Transverse colon (tissue), 4 donors: ENCODE results near the gene HK1. TPM values are rescaled to one million over a fixed set of nuclear protein-coding genes. Genes with fewer than 3 reads are reported as not detected.
"Not testable (repeated sequence)": the region's sequence is repeated elsewhere in the genome, so short reads cannot be mapped to it uniquely, and the experiment has no call there.

Experiments used
- DNase-seq: peaks from one replicate; pipeline ENCODE4 v3.0.0-alpha.2; 2019
- H3K27ac ChIP-seq, 4 donors: fragments of 200-600 bp; sonication (generic); 2 replicates each; pipeline ENCODE4 v1.5.1; 2016 to 2018; ENCODE audit warnings: inconsistent platforms in 4 of 4
- H3K27me3 ChIP-seq: fragments of 200-600 bp; sonication (generic); 2 replicates; pipeline ENCODE4 v1.5.1; 2017; ENCODE audit warnings: inconsistent platforms
- H3K36me3 ChIP-seq, 4 donors: fragments of 200-600 bp; sonication (generic); 2 replicates each; pipeline ENCODE4 v1.5.1; 2017 to 2019; ENCODE audit warnings: inconsistent platforms in 4 of 4
- H3K4me1 ChIP-seq, 4 donors: fragments of 200-600 bp; sonication (generic); 2 replicates each; pipeline ENCODE4 v1.5.1; 2017 to 2020; ENCODE audit warnings: inconsistent platforms in 4 of 4
- H3K4me3 ChIP-seq, 4 donors: fragments of 200-600 bp; sonication (generic); 1 replicate in 1 of 4; 2 replicates in 3 of 4; pipeline versions ENCODE4 v1.5.1 to v1.6.1; 2017 to 2019; ENCODE audit warnings: inconsistent platforms in 4 of 4
- H3K9me3 ChIP-seq, 2 donors: fragments of 200-600 bp; sonication (generic); 2 replicates each; pipeline ENCODE4 v1.5.1; 2017 to 2019; ENCODE audit warnings: inconsistent platforms in 2 of 2
- EP300 ChIP-seq: sonication (generic); formaldehyde crosslinking; IDR thresholded peaks from one replicate; pipeline ENCODE4 v1.6.1; 2017; ENCODE audit warnings: antibody characterized with exemption, low read depth
- POLR2A ChIP-seq: fragments of 450-650 bp; IDR thresholded peaks from one replicate; pipeline ENCODE4 v1.6.1; 2016; ENCODE audit warnings: antibody characterized with exemption, mild to moderate bottlenecking, moderate library complexity
- POLR2AphosphoS5 ChIP-seq, 3 donors: sonication (generic); formaldehyde crosslinking; IDR thresholded peaks; one replicate each; pipeline ENCODE4 v1.6.1; 2016; ENCODE audit warnings: antibody characterized with exemption in 3 of 3
- WGBS, 2 donors: methylation state at CpG; one replicate each; pipeline ENCODE4 v1.1.5; 2018; ENCODE audit warnings: low coverage in 1 of 2; 5-methylcytosine and 5-hydroxymethylcytosine counted together
- in situ Hi-C, 4 donors: fragments of 200-750 bp; cut with MboI; loops; one replicate each; pipeline versions ENCODE4 v1.15.0 to v1.15.1; 2017; ENCODE audit warnings: low sequenced_read_pairs in 3 of 4, low pct_ligation_motif_present in 1 of 4, low pct_unique_long_range_greater_than_20kb in 1 of 4
- intact Hi-C: fragments of 100-400 bp; cut with DNase I; formaldehyde crosslinking; loops from one replicate; pipeline ENCODE4 v1.15.1; 2023; ENCODE audit warnings: low total_unique reads
- total RNA-seq, 4 donors: library from RNA; depleted of rRNA; stranded (reverse); fragments of >200 nt; gene quantifications; one replicate each; pipeline ENCODE4 v1.1.0, GENCODE V29; 2016
- TF ChIP-seq, protein P1 (sequence below), 5 experiments: fragments of 200-600 bp in 3 of 5; fragments of 450-650 bp in 2 of 5; sonication (generic) in 3 of 5; IDR thresholded peaks; 1 replicate in 2 of 5; 2 replicates in 3 of 5; pipeline ENCODE4 v1.5.1; 2016 to 2017; ENCODE audit warnings: antibody characterized with exemption in 5 of 5, inconsistent platforms in 3 of 5, mild to moderate bottlenecking in 2 of 5, moderate library complexity in 1 of 5

The HK1 gene
- total RNA-seq, 4 donors from 2014 or later: 27.3 to 69.9 (median 54.0) TPM

DNA sequence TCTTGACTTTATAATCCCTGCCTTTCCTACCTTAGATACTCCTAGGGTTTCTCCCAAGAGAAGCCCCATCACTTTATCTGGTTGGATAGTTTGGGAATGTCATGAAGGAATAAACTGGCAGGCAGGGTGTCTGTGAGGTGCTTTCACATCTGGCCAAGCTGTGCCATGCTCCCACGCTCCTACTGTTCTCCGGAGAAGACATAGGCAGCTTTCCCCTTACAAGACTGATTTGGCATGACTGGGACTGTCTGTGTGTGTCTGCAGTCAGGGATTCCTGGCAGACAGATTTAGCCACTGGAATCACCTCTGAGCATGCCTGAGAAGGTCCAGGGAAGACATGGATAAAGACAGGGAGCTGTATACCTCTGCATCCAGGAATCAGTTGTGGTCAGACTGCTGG lies 45.3 kb downstream of the HK1 start:
- no peak for TF ChIP-seq EP300
- Histone ChIP-seq H3K4me3 (no peak overlapping the region), H3K4me1 (peaks cover 25 to 72% (median 53%) of the 10 kb centered on the region in 4 donors), H3K36me3 (no peaks in the 10 kb centered on the region), H3K27me3 (no peaks in the 10 kb centered on the region), H3K9me3 (no peaks in the 10 kb centered on the region), H3K27ac (no peak overlapping the region)
- WGBS, 2 donors: 88% methylated on average over 2 of the region's 2 CpGs; no CpG with 5 or more reads in 1 of the 2 donors
- in situ Hi-C loops: no loop called here
- intact Hi-C loops: no loop called here
- DNase-seq: no peak

DNA sequence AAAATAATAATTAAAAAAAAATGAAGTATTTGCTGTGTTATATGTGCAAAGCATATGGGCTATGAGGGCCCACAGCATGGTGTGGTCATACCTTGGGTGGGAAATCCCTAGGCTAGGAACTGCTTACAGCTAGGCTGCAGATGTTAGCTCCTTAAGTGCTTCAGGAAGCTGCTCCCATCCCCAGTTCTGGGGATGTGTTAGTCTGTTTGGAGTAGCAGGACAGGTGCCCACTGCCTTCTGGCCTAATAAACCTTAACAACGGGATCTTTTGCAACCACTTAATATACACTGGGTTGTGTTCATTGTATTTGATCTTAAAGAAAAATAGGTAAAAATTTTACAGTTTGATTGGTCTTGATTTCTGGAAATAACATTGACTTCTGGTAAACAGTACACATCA lies 46.3 kb downstream of the HK1 start:
- Histone ChIP-seq H3K36me3 (no peaks in the 10 kb centered on the region), H3K4me1 (peaks cover 24 to 80% (median 57%) of the 10 kb centered on the region in 4 donors), H3K4me3 (no peak overlapping the region), H3K27me3 (no peaks in the 10 kb centered on the region), H3K9me3 (no peaks in the 10 kb centered on the region), H3K27ac (peak overlapping the region in 2 of 4 donors; percentile 4 to 12)
- intact Hi-C loops: no loop called here
- in situ Hi-C loops: no loop called here
- 43 to 59% methylated on average over 1 of the region's 1 CpG for WGBS, 2 donors
- DNase-seq: no peak
- TF ChIP-seq POLR2A: no peak
- TF ChIP-seq POLR2AphosphoS5 (IDR thresholded peaks at IDR 0.05): no peak
- no peak for TF ChIP-seq EP300
- TF ChIP-seq, protein P1, sequence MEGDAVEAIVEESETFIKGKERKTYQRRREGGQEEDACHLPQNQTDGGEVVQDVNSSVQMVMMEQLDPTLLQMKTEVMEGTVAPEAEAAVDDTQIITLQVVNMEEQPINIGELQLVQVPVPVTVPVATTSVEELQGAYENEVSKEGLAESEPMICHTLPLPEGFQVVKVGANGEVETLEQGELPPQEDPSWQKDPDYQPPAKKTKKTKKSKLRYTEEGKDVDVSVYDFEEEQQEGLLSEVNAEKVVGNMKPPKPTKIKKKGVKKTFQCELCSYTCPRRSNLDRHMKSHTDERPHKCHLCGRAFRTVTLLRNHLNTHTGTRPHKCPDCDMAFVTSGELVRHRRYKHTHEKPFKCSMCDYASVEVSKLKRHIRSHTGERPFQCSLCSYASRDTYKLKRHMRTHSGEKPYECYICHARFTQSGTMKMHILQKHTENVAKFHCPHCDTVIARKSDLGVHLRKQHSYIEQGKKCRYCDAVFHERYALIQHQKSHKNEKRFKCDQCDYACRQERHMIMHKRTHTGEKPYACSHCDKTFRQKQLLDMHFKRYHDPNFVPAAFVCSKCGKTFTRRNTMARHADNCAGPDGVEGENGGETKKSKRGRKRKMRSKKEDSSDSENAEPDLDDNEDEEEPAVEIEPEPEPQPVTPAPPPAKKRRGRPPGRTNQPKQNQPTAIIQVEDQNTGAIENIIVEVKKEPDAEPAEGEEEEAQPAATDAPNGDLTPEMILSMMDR (IDR thresholded peaks at IDR 0.05): no peak

DNA sequence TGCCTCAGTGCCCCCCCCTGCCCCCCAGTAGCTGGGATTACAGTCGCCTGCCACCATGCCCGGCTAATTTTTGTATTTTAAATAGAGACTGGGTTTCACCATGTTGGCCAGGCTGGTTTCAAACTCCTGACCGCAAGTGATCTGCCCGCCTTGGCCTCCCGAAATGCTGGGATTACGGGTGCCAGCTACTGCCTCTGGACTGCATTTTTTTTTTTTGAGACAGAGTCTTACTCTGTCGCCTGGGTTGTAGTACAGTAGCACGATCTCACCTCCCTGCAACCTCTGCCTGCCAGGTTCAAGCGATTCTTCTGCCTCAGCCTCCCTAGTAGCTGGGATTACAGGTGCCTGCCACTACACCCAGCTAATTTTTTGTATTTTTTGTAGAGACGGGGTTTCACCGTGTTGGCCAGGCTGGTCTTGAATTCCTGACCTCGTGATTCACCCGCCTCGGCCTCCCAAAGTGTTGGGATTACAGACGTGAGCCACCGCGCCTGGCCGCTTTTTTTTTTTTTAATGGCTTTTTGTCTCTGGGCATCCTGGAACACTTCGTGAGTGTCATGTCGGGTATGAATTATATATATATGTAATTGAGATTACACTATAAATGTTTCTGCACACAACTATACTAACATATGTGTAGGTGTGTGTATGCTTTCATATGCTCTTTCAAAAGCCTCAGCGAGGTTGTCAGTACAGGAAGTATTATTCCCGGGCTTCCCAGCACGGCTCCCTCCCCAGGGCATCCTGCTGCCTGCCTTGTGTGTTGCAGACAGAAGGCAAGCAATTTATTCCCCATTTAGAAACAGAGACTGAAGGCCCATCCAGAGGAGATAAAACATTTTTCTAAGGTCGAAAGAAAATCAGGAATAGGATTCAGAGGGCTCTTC lies 47.6 kb downstream of the HK1 start:
- H3K27me3 ChIP-seq, H3K36me3 ChIP-seq, H3K9me3 ChIP-seq, in situ Hi-C loops, H3K4me3 ChIP-seq, intact Hi-C loops: not testable (repeated sequence)
- TF ChIP-seq, protein P1 (IDR thresholded peaks at IDR 0.05): peak in 1 of 5 experiments; percentile 27
- DNase-seq: peak; percentile 41
- WGBS, 2 donors: 64 to 74% methylated on average over 16 to 24 of the region's 24 CpGs
- Histone ChIP-seq H3K4me1 (peaks cover 14 to 72% (median 48%) of the 10 kb centered on the region in 4 donors), H3K27ac (peak overlapping the region; percentile 70 to 81 (median 80))

DNA sequence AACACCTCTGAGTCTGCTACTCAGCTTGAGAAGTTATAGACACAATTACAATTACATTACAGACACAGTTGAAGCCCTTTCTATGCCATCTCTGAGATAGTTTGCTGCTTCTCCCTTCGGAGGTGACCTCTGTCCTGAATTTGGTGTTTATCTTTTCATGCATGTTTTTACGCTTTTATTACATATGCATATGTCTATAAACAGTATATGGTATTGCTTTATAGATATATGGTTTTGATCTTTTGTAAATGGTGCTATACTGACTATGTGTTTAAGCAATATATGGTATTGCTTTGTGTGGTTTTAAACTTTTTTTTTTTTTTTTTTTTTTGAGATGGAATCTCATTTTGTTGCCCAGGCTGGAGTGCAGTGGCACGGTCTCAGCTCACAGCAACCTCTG lies 48.4 kb downstream of the HK1 start:
- H3K4me1 ChIP-seq: peaks cover 14 to 71% (median 49%) of the 10 kb centered on the region in 4 donors
- intact Hi-C loops: no loop called here

DNA sequence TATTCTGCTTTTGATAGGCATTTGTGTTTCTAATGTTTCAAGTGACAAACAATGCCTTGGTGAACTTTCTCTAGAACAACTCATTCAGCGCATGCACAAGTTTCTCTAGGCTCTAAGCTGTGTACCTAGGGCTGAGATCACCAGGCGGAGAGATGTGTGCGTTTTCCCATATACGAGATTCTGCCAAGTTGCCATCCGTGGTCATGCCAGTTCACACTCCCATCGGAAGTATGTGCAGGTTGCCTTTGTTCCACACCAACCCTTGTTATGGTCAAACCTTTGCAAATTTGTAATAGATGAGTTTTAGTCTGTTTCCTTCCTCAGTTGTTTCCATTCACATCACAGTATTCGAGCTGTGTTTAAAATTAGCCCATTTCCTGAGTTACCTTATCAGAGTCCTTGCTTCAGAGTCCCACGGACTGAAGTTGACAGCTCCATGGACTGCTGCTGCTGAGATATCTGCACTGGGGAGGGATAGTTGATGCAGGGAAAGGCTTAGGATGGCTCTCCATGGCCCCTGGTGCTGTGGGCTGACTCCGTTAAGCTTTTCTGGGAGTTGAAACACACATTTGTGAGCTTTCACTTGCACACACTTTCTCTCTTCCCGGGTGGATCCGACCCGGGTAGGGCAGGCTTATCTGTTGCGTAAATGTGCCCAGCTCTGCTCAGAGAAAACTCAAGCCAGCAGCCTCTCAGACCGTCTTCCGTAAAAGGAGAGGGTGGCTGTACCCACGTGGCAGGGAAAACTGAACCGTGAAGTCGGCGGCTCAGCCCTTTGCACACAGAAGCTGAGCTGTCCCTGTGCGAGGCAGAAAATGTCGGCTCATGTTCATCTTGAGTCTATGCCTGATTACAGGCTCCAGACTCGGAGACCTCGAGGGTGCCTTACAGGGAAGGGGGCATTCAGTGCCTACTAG lies 49.4 kb downstream of the HK1 start:
- Histone ChIP-seq H3K9me3 (no peaks in the 10 kb centered on the region), H3K27me3 (no peaks in the 10 kb centered on the region), H3K4me1 (peaks cover 23 to 77% (median 58%) of the 10 kb centered on the region in 4 donors), H3K36me3 (no peaks in the 10 kb centered on the region), H3K4me3 (peak overlapping the region in 2 of 4 donors; percentile 5 to 13), H3K27ac (peak overlapping the region; percentile 79 to 81 (median 80))
- in situ Hi-C loops (no loop called here), intact Hi-C loops (no loop called here)
- TF ChIP-seq, protein P1 (IDR thresholded peaks at IDR 0.05): no peak
- TF ChIP-seq EP300 (no peak), POLR2A (no peak), POLR2AphosphoS5 (IDR thresholded peaks at IDR 0.05) (peak; percentile 63 to 83 (median 67))
- 54 to 56% methylated on average over 5 to 22 of the region's 23 CpGs for WGBS, 2 donors
- peak; percentile 75 for DNase-seq

More for the DNA sequence above, 48.4 kb downstream of the HK1 start:
- Histone ChIP-seq H3K27me3 (no peaks in the 10 kb centered on the region), H3K9me3 (no peaks in the 10 kb centered on the region), H3K27ac (peak overlapping the region; percentile 79 to 81 (median 80)), H3K4me3 (no peak overlapping the region), H3K36me3 (no peaks in the 10 kb centered on the region)
- 25 to 55% methylated on average over 2 to 3 of the region's 3 CpGs for WGBS, 2 donors
- in situ Hi-C loops: no loop called here
- DNase-seq: no peak
- TF ChIP-seq EP300 (no peak), POLR2AphosphoS5 (IDR thresholded peaks at IDR 0.05) (peak in 1 of 3 donors; percentile 8)
